ENCODE data around the gene SERPINA6. TPM values are rescaled to one million over a fixed set of nuclear protein-coding genes. Genes with fewer than 3 reads are reported as not detected.

Gene SERPINA6
- total RNA-seq, 1 experiment from 2014 or later, result not detected

GRCh38 chr14:94355191-94355794 is 32.2 kb upstream of the SERPINA6 start:
- H3K4me1 ChIP-seq (ENCODE audit: control insufficient read depth in 1 of 2, insufficient read depth in 2 of 2, low read length in 2 of 2), result peaks cover 0 to 13% of the 10 kb centered on the region in 2 experiments; a peak in 2 of 4 replicates
- H3K9me2 ChIP-seq (ENCODE audit: insufficient read depth), result no peaks in the 10 kb centered on the region
- no peak for TF ChIP-seq EGR1 (IDR thresholded peaks at IDR 0.05; ENCODE audit: low read depth)
- TF ChIP-seq ZBTB33 (IDR thresholded peaks at IDR 0.05; ENCODE audit: extremely low read depth, insufficient replicate concordance, low read length), result no peak
- no peak for TF ChIP-seq SIN3A (IDR thresholded peaks at IDR 0.05; ENCODE audit: low read depth)
- TF ChIP-seq RAD21 (IDR thresholded peaks at IDR 0.05; ENCODE audit: low read depth), result no peak
- TF ChIP-seq SRF (IDR thresholded peaks at IDR 0.05; ENCODE audit: low read depth), result no peak
- no peak for TF ChIP-seq EZH2 (IDR thresholded peaks at IDR 0.05)
- no peak for TF ChIP-seq CBX3 (IDR thresholded peaks at IDR 0.05; ENCODE audit: low read depth)
- no peak for TF ChIP-seq ELF1 (IDR thresholded peaks at IDR 0.05; ENCODE audit: borderline replicate concordance, low read depth)
- no peak for TF ChIP-seq CEBPB (IDR thresholded peaks at IDR 0.05; ENCODE audit: low read depth)
- TF ChIP-seq TCF7L2 (IDR thresholded peaks at IDR 0.05; ENCODE audit: borderline replicate concordance, extremely low read depth, insufficient read depth, insufficient read length), result no peak
- TF ChIP-seq FOSL1 (IDR thresholded peaks at IDR 0.05; ENCODE audit: low read depth), result no peak
- no peak for TF ChIP-seq YY1 (IDR thresholded peaks at IDR 0.05; ENCODE audit: extremely low read depth, insufficient replicate concordance, low read depth, low read length)
- TF ChIP-seq SP1 (IDR thresholded peaks at IDR 0.05; ENCODE audit: low read depth), result no peak
- TF ChIP-seq MAX (IDR thresholded peaks at IDR 0.05), result no peak
- no peak for TF ChIP-seq POLR2AphosphoS5 (IDR thresholded peaks at IDR 0.05; ENCODE audit: low read depth, low read length)
- no peak for TF ChIP-seq JUND (IDR thresholded peaks at IDR 0.05)
- ChIA-PET RAD21 (ENCODE audit: low non-redundant PET in 1 of 2, low total read pairs in 2 of 2, uncharacterized antibody in 2 of 2, unreplicated experiment in 2 of 2) (no interaction called here), CTCF (no interaction called here), POLR2A (no interaction called here)
- no TSS peak for BruUV-seq (replicated peaks)
- no peak overlapping the region for H3K4me2 ChIP-seq (ENCODE audit: low read length)
- DNase-seq (ENCODE audit: low read depth, low spot score) (no peak), ATAC-seq (no peak)
- H3K36me3 ChIP-seq (ENCODE audit: control insufficient read depth in 1 of 2, insufficient read depth in 2 of 2, low read length in 2 of 2), result no peaks in the 10 kb centered on the region
- no peak overlapping the region for H2AFZ ChIP-seq (ENCODE audit: low read depth, low read length, poor library complexity, severe bottlenecking)
- H3K4me3 ChIP-seq (replicated peaks in 1 of 2; ENCODE audit: low read depth in 1 of 2, low read length in 2 of 2), result no peak overlapping the region
- intact Hi-C loops (cut with micrococcal nuclease), result no loop called here
- no peaks in the 10 kb centered on the region for H3K9me3 ChIP-seq (ENCODE audit: control insufficient read depth in 1 of 2, insufficient read depth in 1 of 2, low read depth in 1 of 2, low read length in 2 of 2)
- no peak overlapping the region for H3K27ac ChIP-seq (ENCODE audit: low read depth, low read length)
- no peaks in the 10 kb centered on the region for H4K20me1 ChIP-seq (ENCODE audit: insufficient read depth)
- no peak overlapping the region for H3K9ac ChIP-seq (ENCODE audit: low read length)
- no peaks in the 10 kb centered on the region for H3K27me3 ChIP-seq (ENCODE audit: insufficient read depth, low read length)
- no peaks in the 10 kb centered on the region for H3K79me2 ChIP-seq (ENCODE audit: insufficient read depth, low read length)

All from HCT116 (cell line).